Astrocyte (in vitro differentiated cells and primary cell): ENCODE results near the gene CHAD.

ENCODE experiments used
- CTCF ChIP-seq: IDR thresholded peaks from 2 replicates; pipeline ENCODE4 v1.5.1; 2011; ENCODE audit warnings: low read depth, mild to moderate bottlenecking, inconsistent platforms, low read length, moderate library complexity; ENCODE audit not compliant: insufficient read depth
- EZH2 ChIP-seq: IDR thresholded peaks from 2 replicates; pipeline ENCODE4 v1.6.1; 2012; ENCODE audit warnings: mild to moderate bottlenecking, low read length, inconsistent platforms; ENCODE audit not compliant: insufficient read depth

GRCh38 chr17:50453901-50454300 is 14.8 kb downstream of the CHAD start:
- TF ChIP-seq CTCF (no peak), EZH2 (no peak)
